ENCODE measurements around the gene PSAPL1.

- TF ChIP-seq POLR2A (IDR thresholded peaks at IDR 0.05) (no peak), CTCF (IDR thresholded peaks at IDR 0.05) (no peak), POLR2AphosphoS5 (IDR thresholded peaks at IDR 0.05) (no peak), EP300 (IDR thresholded peaks at IDR 0.05; ENCODE audit: low read depth) (no peak)
Measured at GRCh38 chr4:7447236-7447635, 12.5 kb upstream of the PSAPL1 start.
